HG02973 (cell line): ENCODE measurements around the gene ZNF710.
"Not testable (repeated sequence)": the region's sequence is repeated elsewhere in the genome, so short reads cannot be mapped to it uniquely, and the experiment has no call there.

Source experiments
- ATAC-seq: cut with Tn5 transposase; IDR thresholded peaks from one replicate; pipeline ENCODE4 v1.9.1; 2021; ENCODE audit warnings: moderate library complexity; ENCODE audit not compliant: unreplicated experiment

Gene ZNF710

DNA sequence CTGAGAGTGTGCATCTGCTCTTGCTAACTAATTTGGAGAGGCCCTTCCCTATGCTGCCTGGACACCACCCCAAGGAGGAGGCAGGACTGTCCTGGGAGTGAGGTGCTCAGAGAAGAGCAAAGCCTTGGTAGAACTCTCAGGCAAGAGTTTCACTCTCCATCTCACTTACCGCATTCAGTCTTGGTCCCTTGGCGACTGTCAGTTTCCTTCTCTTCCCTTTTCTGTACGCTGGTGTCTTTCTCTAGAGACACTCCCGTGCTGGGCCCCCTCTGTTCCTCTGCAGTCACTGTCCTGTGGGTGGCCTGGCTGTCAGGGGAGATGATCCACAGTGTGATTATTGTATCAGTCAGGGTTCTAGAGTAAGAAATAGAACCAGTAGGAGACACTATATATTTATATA lies 57.2 kb downstream of the ZNF710 start:
- ATAC-seq, result peak; percentile 33

DNA sequence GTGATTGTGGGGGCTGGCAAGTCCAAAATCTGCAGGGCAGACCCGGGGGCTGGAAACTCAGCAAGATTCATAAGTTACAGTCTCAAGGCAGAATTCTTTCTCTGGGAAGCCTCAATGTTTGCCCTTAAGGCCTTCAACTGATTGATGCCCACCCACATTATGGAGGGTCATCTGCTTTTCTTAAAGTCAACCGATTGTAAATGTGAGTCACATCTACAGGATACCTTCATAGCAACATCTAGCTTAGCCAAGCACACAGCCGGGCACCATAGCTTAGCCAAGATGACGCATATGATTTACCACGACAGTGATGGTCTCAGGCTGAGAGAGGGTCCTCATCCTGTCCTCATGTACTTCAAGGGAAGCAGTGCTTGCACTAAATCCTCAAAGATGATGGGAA lies 57.7 kb downstream of the ZNF710 start:
- ATAC-seq, result no peak

DNA sequence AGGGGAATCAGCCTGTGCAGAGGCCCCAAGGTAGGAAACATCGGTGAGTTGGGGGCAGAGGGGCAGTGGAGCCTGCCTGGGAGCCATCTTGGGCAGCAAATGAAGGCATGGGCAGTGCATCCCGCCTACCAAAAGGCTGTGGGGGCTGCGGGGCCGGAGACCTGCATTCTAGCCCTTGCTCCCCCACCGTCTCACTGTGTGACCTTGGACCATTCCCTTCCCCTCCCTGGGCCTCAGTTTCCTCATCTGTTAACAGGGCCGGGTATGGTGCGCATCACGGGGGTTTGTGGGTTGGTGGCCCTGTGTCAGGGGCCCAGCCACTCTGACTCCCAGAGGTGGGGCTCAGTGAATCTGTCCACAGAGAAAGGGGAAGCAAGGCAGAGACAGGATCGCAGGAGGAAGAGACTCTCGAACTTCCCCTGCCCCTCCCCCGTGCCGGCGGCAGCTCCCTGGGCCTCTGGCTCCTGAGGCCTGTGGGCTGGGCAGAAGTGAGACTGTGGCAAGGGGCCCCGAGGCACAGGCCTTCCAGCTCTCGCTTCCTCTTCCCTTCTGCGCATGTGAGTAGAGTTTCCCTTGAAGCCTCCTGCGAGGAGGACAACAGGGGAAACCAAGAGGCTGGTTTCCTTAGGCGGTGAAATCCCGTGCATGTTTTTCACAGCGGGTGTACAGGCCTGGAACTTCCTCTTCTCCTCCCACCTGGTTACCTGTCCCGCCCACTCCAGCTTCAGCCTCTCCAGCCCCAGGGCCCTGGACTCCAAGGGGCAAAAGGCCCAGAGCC lies 58.3 kb downstream of the ZNF710 start:
- ATAC-seq, result peak; percentile 76

DNA sequence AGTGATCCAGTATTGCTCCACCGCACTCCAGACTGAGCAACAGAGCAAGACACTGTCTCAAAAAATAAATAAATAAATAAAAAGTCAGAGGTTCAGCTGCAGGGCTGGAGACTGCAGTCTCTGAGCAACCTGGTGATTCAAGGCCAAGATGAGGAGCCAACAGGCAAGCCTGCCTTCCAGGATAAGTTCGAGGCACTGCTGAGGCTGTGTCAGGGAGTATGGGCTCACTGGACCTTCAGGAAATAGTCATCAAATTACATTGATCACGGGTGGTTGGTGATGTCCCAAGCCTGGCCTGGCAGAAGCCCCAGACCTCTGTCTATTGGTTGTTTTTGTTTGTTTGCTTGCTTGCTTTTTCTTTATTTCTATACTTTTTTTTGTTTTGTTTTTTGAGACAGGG lies 59.7 kb downstream of the ZNF710 start:
- ATAC-seq, result no peak

DNA sequence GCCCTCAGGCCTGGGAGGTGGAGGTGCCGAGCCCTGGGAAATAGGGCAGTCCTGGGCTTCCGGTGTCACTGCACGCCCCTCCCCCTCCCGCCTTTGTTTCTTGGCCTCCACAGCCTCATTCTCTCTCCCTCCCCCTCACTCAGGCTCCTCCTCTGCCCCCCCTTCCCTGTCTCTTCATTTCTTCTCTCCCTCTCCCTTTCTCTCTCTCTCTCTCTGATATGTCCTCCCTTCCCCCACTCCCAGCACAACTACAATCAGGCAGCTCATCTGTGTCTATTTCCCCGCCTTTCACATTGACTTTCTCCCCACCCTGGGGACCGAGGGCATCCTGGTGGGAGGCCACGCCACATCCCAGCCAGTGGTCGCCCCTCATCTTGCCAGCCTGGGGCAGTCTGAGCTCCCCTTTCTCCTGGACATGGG lies 60.9 kb downstream of the ZNF710 start:
- ATAC-seq, result no peak

DNA sequence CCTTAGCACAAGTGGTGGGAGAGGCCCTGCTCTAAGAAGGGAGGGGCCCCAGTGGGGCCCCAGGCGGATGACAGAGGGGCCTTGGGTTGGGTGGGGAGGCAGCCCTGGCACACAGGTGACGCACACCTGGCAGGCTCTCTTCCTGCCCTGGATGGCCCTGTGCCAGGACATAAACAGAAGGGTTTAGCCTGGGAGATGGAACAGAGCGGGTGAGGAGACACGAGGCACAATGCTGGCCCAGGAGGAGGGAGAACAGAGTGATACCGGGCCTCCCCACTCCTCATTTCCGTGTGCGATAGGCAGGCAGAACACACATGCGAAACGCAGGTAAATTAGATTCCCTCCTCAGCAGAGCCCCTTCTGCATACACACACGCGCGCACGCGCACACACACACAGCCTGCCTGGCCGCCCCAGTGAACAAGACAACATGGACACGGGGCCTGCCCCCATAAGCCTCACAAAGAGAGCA lies 61.4 kb downstream of the ZNF710 start:
- no peak for ATAC-seq

DNA sequence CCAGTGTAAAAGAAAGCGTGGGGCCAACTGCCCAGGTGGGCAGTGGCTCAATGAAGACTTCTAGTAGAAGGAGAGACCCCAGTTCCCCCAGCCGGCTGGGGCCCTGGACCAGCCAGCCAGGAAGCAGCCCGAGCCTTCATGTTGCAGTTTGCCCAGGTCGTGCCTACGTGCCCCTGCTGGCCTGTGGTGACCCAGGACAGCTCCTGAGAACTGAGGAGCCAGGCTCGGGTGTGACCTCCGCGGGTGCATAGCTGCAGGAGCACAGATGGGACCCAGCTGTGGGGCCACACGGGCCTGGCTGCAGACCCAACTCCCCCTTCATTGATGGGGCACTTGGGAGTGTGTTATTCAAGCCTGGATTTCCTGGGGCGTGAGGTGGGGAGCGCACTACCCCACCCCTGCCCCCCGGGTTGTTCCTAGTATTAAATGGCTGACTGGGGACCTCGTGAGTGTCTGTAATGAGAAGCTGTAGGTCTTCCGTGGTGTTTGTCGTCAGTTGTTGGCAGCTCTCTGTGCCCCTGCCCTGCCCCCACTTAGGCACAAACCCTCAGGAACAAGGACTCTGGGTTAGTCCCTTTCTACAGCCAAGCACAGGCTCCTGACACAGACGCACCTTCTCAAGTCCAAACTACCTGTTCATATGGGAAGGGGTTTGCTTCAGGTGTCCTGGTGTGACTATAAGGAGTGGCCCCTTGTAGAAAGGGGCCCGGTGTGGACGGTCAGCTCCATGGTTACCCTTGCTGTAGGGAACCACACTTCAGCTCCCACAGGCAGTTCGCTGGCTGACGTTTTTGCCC lies 62.0 kb downstream of the ZNF710 start:
- ATAC-seq, result no peak

DNA sequence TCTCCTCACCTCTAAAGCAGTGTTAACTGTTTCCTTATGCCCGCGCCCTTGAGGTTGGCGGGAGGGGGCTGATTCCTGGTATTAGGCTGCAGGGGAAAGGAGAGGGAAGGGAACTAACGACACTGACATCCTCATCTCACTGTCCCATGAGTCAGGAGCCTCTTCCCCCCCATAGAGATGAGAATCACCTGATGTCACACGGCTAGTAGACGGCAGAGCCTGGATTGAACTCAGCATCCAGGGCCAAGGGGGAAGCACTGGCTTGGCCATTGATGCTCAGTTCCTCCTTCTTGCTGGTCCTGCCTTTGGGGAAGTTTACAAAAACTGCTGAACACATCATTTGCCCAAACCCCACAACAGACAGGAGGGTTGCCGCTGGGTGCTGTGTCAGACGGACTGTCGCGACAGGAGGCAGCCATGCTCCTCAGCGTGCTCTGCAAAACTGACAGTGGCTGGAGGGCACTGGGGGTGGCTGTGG lies 62.7 kb downstream of the ZNF710 start:
- no peak for ATAC-seq

DNA sequence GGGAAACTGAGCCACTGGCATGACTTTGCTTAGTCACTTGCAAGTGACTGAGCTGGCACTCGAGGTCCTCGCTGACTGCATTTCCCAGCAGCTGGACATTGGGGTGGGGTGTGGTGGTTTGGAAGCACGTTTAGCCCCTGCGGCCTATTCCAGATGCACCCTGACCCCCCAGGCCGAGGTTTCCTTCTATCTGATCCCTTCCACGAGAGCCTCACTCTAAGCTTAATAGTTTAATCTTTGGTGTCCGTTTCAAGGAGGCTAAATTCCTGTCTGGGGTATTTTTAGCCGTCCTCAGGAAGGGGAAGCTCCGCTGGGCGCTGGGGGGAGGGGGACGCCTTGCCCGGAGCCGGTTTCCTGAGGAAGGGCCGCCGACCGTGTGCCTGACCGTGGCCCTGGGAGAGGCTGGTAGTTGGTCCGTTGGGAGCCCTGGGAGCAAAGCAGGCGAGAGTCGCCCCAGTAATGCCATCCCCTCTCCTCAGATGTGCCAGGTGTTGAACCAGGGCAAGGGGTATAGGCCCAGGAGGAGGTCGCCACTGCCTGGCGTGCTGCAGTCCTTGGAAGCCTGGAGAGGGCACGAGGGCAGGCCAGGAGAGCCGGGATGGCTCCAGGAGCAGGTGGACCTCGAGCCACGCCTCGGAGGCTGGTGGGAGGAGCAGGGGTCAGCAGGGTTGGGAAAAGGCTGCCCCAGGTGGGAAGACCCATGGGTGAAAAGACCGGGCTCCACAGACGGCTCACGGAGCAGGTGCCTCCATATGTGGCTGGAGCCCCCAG lies 64.0 kb downstream of the ZNF710 start:
- no peak for ATAC-seq

DNA sequence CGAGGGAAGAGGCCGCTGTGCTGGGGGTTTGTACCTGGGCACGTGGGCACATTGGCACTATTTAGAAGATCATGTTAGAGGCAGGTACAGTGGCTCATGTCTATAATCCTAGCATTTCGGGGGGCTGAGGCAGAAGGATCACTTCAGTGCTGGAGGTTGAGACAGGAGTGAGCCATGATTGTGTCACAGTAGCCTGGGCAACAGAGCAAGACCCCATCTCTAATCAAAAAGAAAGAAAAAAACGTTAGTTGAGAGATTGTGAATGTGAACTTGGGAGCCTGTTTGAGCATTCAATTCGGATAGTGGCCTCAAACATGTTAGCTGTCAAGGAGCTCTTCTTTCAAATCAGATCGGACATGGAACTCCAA lies 64.5 kb downstream of the ZNF710 start:
- no peak for ATAC-seq

DNA sequence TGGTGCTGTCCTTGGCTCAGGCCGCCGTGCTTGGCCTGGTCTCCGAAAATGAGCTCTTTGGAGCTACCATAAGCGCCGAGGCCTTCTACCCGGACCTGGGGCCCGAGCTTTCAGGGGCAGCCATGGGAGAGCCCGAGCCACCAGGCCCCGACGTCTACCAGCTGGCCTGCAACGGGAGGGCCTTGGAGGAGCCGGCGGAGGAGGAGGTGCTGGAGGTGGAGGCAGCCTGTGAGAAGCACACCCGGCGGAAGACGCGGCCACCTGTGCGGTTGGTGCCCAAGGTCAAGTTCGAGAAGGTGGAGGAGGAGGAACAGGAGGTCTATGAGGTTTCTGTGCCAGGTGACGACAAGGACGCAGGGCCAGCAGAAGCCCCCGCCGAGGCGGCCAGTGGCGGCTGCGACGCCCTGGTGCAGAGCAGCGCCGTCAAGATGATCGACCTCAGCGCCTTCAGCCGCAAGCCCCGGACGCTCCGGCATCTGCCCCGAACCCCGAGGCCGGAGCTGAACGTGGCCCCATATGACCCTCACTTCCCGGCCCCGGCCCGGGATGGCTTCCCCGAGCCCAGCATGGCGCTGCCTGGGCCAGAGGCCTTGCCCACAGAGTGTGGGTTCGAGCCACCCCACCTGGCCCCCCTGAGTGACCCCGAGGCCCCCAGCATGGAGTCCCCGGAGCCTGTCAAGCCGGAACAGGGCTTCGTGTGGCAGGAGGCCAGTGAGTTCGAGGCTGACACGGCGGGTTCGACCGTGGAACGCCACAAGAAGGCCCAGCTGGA lies 66.2 kb downstream of the ZNF710 start:
- no peak for ATAC-seq

DNA sequence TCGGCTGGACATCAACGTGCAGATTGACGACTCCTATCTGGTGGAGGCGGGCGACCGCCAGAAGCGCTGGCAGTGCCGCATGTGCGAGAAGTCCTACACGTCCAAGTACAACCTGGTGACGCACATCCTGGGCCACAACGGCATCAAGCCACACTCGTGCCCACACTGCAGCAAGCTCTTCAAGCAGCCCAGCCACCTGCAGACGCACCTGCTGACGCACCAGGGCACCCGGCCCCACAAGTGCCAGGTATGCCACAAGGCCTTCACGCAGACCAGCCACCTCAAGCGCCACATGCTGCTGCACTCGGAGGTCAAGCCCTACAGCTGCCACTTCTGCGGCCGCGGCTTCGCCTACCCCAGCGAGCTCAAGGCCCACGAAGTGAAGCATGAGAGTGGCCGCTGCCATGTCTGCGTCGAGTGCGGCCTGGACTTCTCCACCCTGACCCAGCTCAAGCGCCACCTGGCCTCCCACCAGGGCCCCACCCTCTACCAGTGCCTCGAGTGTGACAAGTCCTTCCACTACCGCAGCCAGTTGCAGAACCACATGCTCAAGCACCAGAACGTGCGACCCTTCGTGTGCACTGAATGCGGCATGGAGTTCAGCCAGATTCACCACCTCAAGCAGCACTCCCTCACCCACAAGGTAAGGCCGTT lies 67.0 kb downstream of the ZNF710 start:
- no peak for ATAC-seq

DNA sequence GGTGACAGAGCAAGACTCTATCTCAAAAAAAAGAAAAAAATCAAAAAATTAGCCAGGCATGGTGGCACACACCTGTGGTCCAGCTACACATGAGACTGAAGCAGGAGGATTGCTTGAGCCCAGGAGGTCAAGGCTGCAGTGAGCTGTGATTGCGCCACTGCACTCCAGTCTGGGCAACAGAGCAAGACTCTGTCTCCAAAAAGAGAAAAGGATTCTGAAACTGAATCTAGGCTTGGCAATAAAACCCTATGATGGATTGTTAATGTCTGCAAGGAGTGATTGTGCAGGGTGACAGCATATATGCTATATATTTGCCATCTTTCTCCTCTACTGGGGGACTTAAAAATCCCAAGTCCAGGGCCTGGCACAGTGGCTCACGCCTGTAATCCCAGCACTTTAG lies 69.5 kb downstream of the ZNF710 start:
- ATAC-seq, result not testable (repeated sequence)

DNA sequence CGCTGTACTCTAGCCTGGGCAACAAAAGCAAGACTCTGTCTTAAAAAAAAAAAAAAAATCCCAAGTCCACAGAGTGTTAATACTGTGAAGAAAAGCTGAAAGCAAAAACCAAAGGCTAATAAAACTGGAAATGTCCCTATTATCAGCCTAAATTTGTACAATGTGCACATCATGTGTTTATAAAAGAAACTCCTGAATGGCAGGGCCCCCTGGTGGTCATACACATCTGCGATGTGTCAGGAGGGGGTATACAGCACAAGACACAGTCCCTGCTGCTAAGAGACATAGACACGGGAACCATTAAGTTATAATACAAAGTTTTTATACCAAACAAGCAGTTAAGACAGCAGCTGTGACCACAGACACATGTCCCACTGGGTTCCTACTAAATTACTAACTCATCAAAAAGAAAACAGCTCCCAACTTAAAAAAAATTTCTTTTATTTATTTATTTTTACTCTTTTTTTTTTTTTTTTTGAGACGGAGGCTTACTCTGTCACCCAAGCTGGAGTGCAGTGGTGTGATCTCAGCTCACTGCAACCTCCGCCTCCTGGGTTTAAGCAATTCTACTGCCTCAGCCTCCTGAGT lies 70.2 kb downstream of the ZNF710 start:
- ATAC-seq, result no peak

DNA sequence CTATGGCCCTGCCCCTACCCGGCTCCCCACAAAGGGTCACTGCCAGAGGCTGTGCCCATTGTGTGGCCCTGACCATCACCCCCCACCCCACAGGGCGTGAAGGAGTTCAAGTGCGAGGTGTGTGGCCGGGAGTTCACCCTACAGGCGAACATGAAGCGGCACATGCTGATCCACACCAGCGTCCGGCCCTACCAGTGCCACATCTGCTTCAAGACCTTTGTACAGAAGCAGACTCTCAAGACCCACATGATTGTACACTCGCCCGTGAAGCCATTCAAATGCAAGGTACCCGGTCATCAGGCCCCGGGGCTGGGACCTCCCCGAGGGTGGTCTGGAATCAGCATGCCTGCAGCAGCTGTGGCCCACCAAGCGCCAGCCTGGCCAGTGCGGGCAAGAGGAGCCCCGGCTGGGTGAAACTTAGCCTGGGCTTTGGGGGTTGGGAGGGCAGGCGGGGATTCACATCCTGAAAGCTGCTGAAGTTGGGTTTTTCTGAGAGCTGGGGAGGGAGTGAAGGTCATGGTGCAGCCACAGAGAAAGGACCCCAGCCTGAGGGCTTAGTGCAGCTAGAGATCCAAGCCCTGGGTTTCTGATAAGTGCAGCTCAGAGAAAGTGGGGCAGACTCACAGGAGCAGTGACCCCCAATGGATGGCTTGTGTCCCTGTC lies 72.0 kb downstream of the ZNF710 start:
- ATAC-seq, result no peak

DNA sequence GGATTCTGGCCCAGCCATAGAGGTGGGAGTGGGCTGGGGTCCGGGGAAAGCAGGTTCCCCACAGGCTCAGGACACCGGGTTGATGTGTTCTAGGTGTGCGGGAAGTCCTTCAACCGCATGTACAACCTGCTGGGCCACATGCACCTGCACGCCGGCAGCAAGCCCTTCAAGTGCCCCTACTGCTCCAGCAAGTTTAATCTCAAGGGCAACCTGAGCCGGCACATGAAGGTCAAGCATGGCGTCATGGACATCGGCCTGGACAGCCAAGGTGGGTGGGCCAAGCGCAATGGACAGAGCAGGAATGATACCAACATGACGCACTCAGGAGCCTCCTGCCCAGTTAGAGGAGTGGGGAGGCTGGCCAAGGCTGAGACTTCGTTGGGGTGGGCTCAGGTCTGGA lies 72.9 kb downstream of the ZNF710 start:
- no peak for ATAC-seq

DNA sequence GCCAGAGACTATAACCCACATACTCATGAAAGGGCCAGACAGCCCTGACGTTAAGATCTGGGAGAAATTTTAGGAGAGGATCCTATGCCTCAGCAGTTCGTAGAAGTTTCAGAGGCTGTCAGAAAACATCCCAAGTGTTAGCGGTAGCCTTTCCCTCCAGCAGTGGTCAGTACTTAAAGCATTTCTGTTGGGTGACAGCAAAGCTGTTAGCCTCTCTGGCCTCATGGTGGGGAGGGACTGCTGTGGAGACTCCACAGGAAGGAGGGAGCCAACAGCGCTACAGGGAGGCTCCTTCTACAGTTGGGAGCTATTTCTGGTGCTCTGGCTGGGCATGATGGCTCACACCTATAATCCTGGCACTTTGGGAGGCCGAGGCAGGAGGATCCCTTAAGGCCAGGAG lies 73.8 kb downstream of the ZNF710 start:
- no peak for ATAC-seq

DNA sequence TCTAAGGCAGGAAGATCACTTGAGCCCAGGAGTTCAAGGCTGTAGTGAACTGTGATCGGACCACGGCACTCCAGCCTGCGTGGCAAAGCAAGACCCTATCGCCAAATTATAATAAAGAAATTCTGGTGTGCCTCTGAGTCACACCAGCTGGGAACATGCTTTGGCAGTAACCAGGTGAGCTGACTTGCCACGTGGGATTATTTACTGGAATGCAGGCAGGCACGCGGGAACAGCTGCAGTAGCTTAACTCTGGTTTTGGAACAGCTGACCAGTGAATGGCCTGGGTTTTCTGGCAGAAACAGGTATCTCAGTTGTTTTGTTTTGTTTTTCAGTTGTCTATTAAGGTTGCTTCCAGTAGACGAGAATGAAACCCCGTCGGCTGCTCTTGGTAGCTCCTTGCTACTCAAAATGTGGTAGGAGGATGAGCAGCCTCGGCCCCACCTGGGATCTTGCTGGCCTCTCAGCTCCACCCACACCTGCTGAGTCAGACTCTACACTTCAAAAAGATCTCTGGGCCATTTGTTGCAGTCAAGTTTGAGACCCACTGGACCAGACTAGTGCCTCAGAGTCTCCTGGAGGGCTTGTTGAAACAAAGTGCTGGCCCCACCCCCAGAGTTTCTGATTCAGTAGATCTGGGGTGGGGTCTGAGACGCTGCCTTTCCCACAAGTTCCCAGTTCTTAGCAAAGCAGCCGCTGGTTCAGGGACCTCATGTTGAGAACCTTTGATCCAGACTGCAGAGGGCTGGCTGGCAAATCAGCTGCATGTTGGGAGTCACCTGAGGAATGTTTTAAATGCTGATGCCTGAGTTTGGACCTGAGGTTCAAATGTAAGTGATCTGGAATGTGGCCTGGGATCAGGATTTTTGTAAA lies 74.5 kb downstream of the ZNF710 start:
- no peak for ATAC-seq
